Measurements from ENCODE around the gene HOPX. TPM values are rescaled to one million over a fixed set of nuclear protein-coding genes. Genes with fewer than 3 reads are reported as not detected.

The HOPX gene
- total RNA-seq, 3 donors from 2014 or later (not counting 1 experiment from before 2014, with no cell fraction given) = 152 to 240 (median 167) TPM

DNA sequence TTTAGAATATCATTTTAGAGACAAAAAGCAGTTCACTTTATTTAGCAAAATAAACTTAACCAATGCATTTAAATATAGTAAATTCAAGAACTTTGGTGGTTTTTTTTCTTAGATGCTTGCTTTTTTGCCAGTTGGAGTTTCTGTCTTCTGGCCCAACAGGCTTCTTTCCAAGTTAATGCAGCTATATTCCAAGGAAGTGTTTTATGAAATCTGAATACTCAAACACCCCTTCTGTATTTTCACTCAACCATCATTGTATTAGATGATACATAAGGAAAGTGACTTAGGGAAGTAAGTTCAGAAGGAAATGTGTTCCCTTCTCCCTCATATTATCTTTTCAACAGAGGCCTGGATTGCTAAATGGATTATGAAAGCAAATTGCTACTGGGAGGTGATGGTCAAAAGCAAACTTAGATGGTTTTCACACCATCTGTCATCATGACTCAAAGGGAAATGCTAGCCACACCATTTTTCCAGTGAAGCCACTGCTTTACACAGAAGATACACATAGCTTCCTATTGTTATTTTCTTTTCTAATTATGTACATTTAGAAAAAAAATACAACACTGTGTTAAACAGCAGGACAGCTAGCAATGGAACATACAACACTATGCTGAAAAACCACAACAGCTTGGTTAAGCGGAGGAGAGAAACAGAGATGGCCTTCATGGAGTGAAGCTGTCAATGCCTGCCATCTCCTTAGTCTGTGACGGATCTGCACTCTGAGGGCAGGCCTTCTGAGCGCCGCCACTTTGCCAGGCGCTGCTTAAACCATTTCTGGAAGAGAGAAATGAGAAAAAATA, 32.9 kb downstream of the HOPX start:
- H3K27me3 Mint-ChIP-seq (ENCODE audit: low read depth in 2 of 2) = no peaks in the 10 kb centered on the region
- peaks cover 7% of the 10 kb centered on the region for H3K36me3 ChIP-seq (ENCODE audit: control insufficient read depth, insufficient read depth, low read length)
- H3K4me1 Mint-ChIP-seq = peaks cover 85% of the 10 kb centered on the region in 2 donors
- WGBS (ENCODE audit: insufficient coverage) = 41% methylated on average over 5 of the region's 5 CpGs
- DNase-seq (peak in 1 of 2 donors; percentile 20), ATAC-seq (peak; percentile 47 to 65 (median 56))
- peak overlapping the region; percentile 61 for H3K27ac ChIP-seq (ENCODE audit: low read length)
- H3K4me3 ChIP-seq (ENCODE audit: low read length) = no peak overlapping the region
- H3K27ac Mint-ChIP-seq = peak overlapping the region; percentile 95 to 98
- H3K9me3 Mint-ChIP-seq = peaks cover 0 to 4% of the 10 kb centered on the region in 2 donors
- no peaks in the 10 kb centered on the region for H3K27me3 ChIP-seq (ENCODE audit: control insufficient read depth, insufficient read depth, low read length)
- peaks cover 46% of the 10 kb centered on the region for H3K4me1 ChIP-seq (ENCODE audit: control insufficient read depth, insufficient read depth, low read length)
- TF ChIP-seq, protein P1, sequence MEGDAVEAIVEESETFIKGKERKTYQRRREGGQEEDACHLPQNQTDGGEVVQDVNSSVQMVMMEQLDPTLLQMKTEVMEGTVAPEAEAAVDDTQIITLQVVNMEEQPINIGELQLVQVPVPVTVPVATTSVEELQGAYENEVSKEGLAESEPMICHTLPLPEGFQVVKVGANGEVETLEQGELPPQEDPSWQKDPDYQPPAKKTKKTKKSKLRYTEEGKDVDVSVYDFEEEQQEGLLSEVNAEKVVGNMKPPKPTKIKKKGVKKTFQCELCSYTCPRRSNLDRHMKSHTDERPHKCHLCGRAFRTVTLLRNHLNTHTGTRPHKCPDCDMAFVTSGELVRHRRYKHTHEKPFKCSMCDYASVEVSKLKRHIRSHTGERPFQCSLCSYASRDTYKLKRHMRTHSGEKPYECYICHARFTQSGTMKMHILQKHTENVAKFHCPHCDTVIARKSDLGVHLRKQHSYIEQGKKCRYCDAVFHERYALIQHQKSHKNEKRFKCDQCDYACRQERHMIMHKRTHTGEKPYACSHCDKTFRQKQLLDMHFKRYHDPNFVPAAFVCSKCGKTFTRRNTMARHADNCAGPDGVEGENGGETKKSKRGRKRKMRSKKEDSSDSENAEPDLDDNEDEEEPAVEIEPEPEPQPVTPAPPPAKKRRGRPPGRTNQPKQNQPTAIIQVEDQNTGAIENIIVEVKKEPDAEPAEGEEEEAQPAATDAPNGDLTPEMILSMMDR (IDR thresholded peaks at IDR 0.05) = no peak
- peaks cover 6% of the 10 kb centered on the region for H3K9me3 ChIP-seq (ENCODE audit: control insufficient read depth, insufficient read depth, low read length)
- peaks cover 12% of the 10 kb centered on the region for H3K36me3 Mint-ChIP-seq
- intact Hi-C loops (cut with micrococcal nuclease) = loop anchor here (1.0 to 5.0 kb wide), 2 partner anchors 8 to 109 kb away; no protein-coding TSS in a partner anchor
- peak overlapping the region; percentile 81 for H3K4me3 Mint-ChIP-seq

DNA sequence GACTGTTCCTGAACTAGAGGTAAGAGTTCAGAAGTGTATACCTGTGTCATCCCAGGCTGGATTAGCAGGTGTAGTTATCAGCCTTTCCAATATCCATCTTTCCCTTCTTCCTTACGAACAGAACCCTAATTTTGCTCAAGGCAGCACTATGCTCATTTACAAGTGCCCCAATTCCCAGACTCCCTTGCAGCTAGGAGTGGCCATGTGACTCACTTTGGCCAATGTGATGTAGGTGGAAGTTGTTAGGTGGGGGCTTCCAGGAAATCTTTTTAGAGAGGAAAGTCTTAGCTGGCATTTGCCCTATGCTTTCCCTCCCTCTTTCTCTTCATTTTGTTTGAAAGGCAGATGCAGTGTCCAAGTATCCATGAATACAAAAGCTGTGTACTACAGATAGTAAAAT, 34.8 kb downstream of the HOPX start:
- Histone ChIP-seq H3K36me3 (ENCODE audit: control insufficient read depth, insufficient read depth, low read length) (peaks cover 7% of the 10 kb centered on the region), H3K27me3 (ENCODE audit: control insufficient read depth, insufficient read depth, low read length) (no peaks in the 10 kb centered on the region), H3K4me3 (ENCODE audit: low read length) (no peak overlapping the region), H3K4me1 (ENCODE audit: control insufficient read depth, insufficient read depth, low read length) (peaks cover 32% of the 10 kb centered on the region), H3K9me3 (ENCODE audit: control insufficient read depth, insufficient read depth, low read length) (peaks cover 6% of the 10 kb centered on the region), H3K27ac (ENCODE audit: low read length) (no peak overlapping the region)
- TF ChIP-seq, protein P1 (IDR thresholded peaks at IDR 0.05) = no peak
- peaks cover 0 to 4% of the 10 kb centered on the region in 2 donors for H3K9me3 Mint-ChIP-seq
- H3K27me3 Mint-ChIP-seq (ENCODE audit: low read depth in 2 of 2) = no peaks in the 10 kb centered on the region
- intact Hi-C loops (cut with micrococcal nuclease) = loop anchor here (5.0 kb wide), 1 partner anchor 111 kb away; no protein-coding TSS in a partner anchor
- no peak for DNase-seq
- peak overlapping the region; percentile 95 to 98 for H3K27ac Mint-ChIP-seq
- ATAC-seq = no peak
- H3K4me1 Mint-ChIP-seq = peaks cover 75 to 78% of the 10 kb centered on the region in 2 donors
- WGBS (ENCODE audit: insufficient coverage) = no CpG with 5 or more reads among the region's 1 CpG
- peaks cover 12% of the 10 kb centered on the region for H3K36me3 Mint-ChIP-seq
- H3K4me3 Mint-ChIP-seq = no peak overlapping the region

DNA sequence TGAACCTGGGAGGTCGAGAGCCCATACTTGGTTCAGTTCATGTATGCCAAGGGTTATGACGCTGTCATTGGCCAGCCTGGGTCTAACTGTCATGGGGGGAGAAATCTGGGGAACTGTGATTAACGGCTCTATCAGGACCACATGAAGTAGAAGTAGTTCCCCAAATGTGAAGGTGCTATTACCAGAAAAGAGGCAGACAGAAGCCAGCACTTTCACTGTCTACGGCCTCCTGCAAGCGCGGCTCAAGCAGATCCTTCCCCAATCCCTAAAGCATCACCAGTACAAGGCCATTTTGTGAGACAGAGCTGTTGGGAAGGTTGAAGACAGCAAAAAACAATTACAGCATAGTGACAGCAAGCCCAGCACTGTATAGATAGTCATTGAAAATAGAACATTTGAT, 37.5 kb downstream of the HOPX start:
- H3K36me3 ChIP-seq (ENCODE audit: control insufficient read depth, insufficient read depth, low read length) = peaks cover 4% of the 10 kb centered on the region
- 95% methylated on average over 6 of the region's 6 CpGs for WGBS (ENCODE audit: insufficient coverage)
- no peak for ATAC-seq
- intact Hi-C loops (cut with micrococcal nuclease) = no loop called here
- TF ChIP-seq, protein P1 (IDR thresholded peaks at IDR 0.05) = no peak
- H3K36me3 Mint-ChIP-seq = peaks cover under 1% of the 10 kb centered on the region
- H3K27ac ChIP-seq (ENCODE audit: low read length) = no peak overlapping the region
- H3K27ac Mint-ChIP-seq = no peak overlapping the region
- peaks cover 23% of the 10 kb centered on the region for H3K4me1 ChIP-seq (ENCODE audit: control insufficient read depth, insufficient read depth, low read length)
- H3K9me3 ChIP-seq (ENCODE audit: control insufficient read depth, insufficient read depth, low read length) = peaks cover 6% of the 10 kb centered on the region
- H3K4me1 Mint-ChIP-seq = peaks cover 65 to 69% of the 10 kb centered on the region in 2 donors
- no peaks in the 10 kb centered on the region for H3K27me3 ChIP-seq (ENCODE audit: control insufficient read depth, insufficient read depth, low read length)
- no peaks in the 10 kb centered on the region for H3K27me3 Mint-ChIP-seq (ENCODE audit: low read depth in 2 of 2)
- H3K9me3 Mint-ChIP-seq = peaks cover 0 to 4% of the 10 kb centered on the region in 2 donors
- no peak overlapping the region for H3K4me3 ChIP-seq (ENCODE audit: low read length)
- H3K4me3 Mint-ChIP-seq = no peak overlapping the region
- DNase-seq = no peak
